Effector CD8-positive, alpha-beta T cell (primary cell): Measurements from ENCODE around the gene ADAMTS8.

Experiments used
- DNase-seq: peaks from one replicate; lab custom pipeline; 2025; lab: John Stamatoyannopoulos, UW
- total RNA-seq, 4 experiments: gene quantifications; one replicate each; lab custom pipeline; 2026; lab: John Stamatoyannopoulos, UW

ADAMTS8 gene
- total RNA-seq, result 0 reads per million in 4 experiments

DNA sequence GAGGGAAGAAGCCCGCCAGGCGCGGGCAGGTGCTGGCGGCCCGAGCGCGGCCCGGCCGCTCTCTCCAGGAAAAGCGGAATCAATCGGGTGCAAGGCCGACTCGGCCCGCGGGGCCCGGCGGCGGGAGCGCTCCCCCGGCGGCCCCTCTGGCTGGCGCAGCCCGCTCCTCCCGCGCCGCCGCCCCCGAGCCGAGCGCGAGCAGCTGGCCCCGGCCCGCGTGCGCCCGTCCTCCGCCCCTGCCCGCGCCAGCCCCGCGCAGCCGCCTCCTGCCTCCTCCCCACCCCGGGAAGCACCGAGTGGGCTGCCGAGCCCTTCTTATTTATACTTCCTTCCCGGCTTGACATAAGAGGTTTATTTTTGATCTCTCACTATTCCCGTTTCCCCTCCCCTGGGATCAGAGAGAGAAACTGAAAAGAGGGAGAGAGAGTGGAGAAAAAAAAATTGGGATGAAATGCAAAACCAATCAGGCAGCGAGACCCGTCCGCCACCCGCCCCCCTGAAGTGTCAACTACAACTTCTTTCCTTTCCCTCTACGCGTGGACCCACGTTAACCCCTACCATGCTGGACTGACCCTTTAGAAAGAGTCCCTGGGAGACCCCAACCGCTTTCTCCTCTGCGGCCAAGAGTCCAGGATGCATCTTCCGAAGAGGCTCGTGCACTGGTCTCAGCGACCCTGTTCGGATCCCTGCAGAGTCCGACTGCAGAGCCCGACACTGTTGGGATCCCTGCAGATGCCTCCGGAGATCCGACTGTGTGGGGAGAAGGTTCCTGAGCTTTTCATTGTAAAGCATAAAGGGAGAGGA, at the start of gene ADAMTS8:
TSS of gene ADAMTS8 (minus strand) at position 294 of the 804 bp plus-strand sequence. CDS start 323 bp downstream, outside the sequence.
- no peak for DNase-seq

- DNase-seq, result no peak
Measured at GRCh38 chr11:130477586-130478203, 49.3 kb upstream of the ADAMTS8 start.

DNA sequence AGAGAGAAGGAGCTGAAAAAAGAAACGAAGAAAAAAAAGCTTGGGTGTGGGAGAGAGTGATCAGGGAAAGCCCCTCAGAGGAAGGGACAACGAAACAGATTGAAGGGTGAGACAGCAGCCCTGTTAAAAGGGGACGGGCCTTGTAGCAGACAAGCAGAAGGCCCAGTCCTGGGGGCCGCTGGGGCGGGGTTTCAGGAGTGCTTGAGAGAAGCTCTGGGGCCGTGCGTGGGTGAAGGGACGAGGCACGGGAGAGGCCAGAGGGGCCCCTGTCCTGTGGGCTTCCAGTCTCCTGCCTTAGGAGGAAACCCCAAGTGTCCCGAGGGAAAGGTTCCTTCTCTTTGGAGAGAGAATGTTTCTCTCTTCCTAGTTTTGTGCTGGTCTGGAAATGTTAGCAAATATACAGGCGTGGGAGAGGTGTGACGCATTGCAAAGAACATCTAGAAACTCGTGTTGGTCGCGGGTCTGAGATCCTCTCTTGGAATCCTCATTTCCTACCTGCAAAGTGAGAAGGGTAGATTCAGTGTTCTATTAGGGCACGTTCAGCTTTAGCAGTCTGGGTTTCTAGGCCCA, 48.6 kb upstream of the ADAMTS8 start:
- no peak for DNase-seq

- no peak for DNase-seq
Measured at GRCh38 chr11:130476200-130476921, 48.0 kb upstream of the ADAMTS8 start.

GRCh38 chr11:130475426-130476053, 47.1 kb upstream of the ADAMTS8 start:
- no peak for DNase-seq

GRCh38 chr11:130474637-130475400, 46.4 kb upstream of the ADAMTS8 start:
- DNase-seq, result no peak

DNA sequence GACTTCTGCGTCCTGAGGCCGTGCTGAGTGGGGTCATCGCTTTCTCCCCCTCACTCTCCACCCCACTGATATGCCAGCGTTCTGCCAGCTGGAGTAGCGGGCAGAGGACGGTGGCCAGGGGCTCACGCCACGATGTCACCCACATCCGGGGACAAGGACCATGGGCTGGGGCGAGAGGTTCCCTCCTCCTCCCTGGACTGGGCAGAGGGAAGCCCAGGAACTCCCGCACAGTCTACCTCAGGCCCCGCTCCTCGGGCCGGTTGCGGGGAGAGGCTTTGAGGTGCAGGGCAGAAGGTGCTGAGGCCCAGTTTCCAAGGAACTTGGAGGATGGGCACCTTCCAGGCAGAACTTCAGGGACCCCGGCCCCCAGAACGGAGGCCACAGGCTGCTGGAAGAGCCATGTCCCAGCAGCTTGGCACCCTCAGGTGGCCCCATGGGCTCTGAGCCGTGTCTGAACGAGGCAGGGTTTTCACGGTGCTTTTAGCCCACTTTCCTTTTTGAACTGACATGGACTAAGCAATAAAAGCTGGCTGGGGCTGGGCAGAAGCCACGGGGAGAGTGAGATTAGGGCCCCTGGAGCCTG, 45.5 kb upstream of the ADAMTS8 start:
- DNase-seq, result no peak

DNA sequence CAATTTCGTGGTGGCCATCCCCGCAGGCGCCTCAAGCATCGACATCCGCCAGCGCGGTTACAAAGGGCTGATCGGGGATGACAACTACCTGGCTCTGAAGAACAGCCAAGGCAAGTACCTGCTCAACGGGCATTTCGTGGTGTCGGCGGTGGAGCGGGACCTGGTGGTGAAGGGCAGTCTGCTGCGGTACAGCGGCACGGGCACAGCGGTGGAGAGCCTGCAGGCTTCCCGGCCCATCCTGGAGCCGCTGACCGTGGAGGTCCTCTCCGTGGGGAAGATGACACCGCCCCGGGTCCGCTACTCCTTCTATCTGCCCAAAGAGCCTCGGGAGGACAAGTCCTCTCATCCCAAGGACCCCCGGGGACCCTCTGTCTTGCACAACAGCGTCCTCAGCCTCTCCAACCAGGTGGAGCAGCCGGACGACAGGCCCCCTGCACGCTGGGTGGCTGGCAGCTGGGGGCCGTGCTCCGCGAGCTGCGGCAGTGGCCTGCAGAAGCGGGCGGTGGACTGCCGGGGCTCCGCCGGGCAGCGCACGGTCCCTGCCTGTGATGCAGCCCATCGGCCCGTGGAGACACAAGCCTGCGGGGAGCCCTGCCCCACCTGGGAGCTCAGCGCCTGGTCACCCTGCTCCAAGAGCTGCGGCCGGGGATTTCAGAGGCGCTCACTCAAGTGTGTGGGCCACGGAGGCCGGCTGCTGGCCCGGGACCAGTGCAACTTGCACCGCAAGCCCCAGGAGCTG, 44.8 kb upstream of the ADAMTS8 start:
- no peak for DNase-seq

- DNase-seq, result no peak
Measured at GRCh38 chr11:130472434-130472961, 44.1 kb upstream of the ADAMTS8 start.

- DNase-seq, result no peak
Measured at GRCh38 chr11:130471731-130472433, 43.5 kb upstream of the ADAMTS8 start.

DNA sequence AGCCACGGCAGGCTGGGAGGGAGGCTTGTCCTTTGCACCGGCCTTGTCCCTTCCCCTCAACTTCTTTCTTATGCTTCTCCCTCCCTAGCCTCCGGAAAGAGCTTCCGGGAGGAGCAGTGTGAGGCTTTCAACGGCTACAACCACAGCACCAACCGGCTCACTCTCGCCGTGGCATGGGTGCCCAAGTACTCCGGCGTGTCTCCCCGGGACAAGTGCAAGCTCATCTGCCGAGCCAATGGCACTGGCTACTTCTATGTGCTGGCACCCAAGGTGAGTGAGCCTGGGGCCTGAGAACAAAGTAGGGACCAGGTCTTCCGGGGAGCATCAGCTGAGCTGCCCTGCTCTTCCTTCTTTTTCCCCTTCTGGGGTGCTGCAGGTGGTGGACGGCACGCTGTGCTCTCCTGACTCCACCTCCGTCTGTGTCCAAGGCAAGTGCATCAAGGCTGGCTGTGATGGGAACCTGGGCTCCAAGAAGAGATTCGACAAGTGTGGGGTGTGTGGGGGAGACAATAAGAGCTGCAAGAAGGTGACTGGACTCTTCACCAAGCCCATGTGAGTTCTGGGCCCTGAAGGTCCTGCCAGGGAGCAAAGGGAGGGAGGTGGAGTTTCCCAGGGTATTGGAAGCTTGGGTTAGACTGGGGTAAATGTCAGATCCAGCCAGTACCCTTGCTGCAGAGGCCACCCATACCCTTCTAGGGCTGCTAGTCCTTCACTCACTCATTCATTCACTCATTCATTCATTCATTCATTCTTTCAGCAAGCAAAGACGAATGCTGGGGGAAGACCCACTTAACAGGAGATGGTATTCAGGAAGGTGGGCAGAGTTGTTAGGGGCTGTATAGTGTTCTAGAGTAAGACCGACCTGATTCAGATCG, 42.7 kb upstream of the ADAMTS8 start:
- no peak for DNase-seq

DNA sequence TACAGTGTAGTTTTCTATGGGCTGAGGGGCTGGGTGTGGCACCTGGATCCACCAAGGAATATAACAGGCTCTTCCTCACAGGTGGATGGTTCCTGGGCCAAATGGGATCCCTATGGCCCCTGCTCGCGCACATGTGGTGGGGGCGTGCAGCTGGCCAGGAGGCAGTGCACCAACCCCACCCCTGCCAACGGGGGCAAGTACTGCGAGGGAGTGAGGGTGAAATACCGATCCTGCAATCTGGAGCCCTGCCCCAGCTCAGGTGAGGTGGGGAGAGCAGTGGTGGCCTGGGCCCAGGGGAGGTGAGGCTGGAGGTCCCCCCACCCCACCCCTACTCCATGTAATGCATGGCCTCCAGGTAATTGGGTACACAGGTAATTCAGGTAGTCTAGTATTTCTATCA, 40.8 kb upstream of the ADAMTS8 start:
- DNase-seq, result no peak

- DNase-seq, result no peak
Measured at GRCh38 chr11:130467116-130467900, 38.9 kb upstream of the ADAMTS8 start.

DNA sequence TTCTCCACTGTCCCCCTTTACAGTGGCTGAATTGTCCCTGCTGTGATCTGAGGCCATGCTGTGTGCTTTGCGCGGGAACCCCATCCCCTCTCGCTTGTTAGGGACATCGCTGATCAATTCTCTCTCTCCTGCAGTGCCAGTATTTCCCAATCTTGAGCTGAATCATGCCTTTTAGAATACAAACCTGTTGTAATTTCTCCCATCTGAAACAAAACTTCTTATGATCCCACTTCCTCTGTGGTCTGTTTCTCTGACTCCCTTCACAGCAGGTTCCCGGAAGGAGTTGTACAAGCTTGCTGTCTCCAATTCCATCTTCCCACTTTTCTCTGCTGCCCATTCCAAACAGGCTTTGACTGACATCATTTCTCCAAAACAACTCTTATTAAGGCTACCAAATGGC, 36.9 kb upstream of the ADAMTS8 start:
- DNase-seq, result no peak

DNA sequence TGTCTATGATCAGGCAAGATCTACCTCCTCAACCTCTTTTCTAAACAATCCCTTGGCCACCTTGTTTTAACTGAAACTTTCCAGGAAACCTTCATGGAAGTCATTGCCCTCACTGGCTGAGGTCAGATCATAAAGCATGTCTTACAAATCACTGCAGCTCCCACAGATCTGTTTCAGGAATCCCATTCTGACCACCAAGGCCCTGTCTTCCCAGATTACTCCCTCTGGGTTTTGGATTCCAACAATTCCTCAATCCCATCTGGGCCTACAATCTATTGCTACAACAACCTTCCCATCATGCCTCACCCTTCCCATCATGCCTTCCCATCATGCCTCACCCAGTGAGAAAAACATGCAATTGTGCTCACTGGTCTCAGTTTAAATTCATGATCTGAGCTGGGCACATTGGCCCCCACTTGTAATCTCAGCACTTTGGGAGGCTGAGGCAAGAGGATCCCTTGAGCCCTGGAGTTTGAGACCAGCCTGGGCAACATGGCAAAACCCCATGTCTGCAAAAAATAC, 35.9 kb upstream of the ADAMTS8 start:
- no peak for DNase-seq

DNA sequence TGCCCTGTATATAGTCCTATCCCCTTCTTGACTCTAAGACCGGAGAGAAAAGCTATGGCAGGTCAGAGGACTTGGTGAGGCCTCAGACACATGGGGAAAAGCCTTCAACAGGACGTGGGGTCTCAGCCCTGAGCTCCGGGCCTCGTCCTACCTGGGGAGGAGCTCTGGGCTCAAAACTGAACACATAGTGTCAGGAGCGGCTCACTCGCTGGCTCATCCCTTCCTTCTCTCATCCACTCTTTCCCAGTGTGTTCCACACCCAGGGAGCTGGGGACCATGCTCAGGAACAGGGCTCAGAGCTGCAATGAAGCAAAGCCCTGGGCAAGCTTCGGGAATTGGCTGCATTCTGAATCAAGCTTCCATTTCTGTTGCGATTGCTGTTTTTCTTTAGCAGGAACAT, 34.5 kb upstream of the ADAMTS8 start:
- no peak for DNase-seq
